ENCODE data around the gene ETV5. TPM values are rescaled to one million over a fixed set of nuclear protein-coding genes. Genes with fewer than 3 reads are reported as not detected.
"Not testable (repeated sequence)": the region's sequence is repeated elsewhere in the genome, so short reads cannot be mapped to it uniquely, and the experiment has no call there.

ETV5 gene
- total RNA-seq, 6 experiments from 2014 or later = 4.5 to 15.4 (median 8.2) TPM

DNA sequence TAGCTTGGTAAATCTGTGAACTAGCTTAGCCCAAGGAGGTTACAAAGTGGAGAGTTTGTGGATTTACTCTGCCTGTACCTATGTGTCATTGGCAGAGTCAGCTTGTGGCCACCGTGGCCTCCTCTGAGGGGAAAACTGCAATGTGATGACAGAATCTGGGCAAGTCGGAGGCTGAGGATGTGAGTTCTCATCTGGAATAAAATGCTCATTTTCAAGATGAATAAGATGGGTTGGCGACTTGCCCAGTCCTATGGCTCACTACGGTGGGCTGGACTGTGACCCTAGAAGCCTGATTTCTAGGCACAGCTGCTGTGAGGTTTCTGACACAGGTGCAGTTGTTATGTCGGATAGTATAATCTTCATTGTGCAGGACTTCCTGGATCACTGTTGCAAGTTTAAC, 83.7 kb downstream of the ETV5 start:
- WGBS (ENCODE audit: insufficient coverage, low coverage, low lambda C conversion rate, missing lambda C conversion rate) = 31% methylated on average over 4 of the region's 5 CpGs

DNA sequence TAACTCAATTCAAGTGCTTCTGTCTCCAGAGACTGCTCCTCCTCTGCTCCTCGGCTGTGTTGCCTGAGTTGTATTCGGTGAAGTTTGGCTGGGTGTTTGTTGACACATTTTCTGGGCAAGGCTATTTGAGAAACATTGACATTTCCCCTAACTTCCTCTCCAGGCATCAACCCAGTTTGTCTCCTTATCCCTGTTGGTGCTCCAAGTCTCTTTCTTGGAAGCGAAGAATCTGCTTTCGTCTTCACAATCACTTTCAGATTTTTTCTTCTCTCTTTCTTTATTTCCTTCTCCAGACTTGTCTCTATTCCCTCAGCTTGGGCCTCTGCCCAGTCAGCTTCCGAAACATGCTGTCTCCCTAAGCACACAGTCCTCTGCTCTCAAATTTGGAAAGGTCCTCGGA, 84.7 kb downstream of the ETV5 start:
- no peak for TF ChIP-seq CTCF (IDR thresholded peaks at IDR 0.05)
- no peak for TF ChIP-seq POLR2A (IDR thresholded peaks at IDR 0.05)
- no peak for ATAC-seq
- Histone ChIP-seq H3K27ac (no peak overlapping the region), H3K9me3 (no peaks in the 10 kb centered on the region), H3K4me3 (no peak overlapping the region), H3K36me3 (no peaks in the 10 kb centered on the region), H3K4me1 (no peaks in the 10 kb centered on the region), H3K27me3 (no peaks in the 10 kb centered on the region)
- DNase-seq = no peak
- WGBS (ENCODE audit: insufficient coverage, low coverage, low lambda C conversion rate, missing lambda C conversion rate) = 54% methylated on average over 6 of the region's 6 CpGs
- intact Hi-C loops (cut with DNase I) = no loop called here

More for the DNA sequence above, 83.7 kb downstream of the ETV5 start:
- intact Hi-C loops (cut with DNase I) = no loop called here
- H3K27me3 ChIP-seq = no peaks in the 10 kb centered on the region
- TF ChIP-seq CTCF (IDR thresholded peaks at IDR 0.05) = no peak
- no peak for TF ChIP-seq POLR2A (IDR thresholded peaks at IDR 0.05)
- no peak overlapping the region for H3K27ac ChIP-seq
- ATAC-seq (no peak), DNase-seq (no peak)
- H3K4me3 ChIP-seq = no peak overlapping the region
- no peaks in the 10 kb centered on the region for H3K36me3 ChIP-seq
- no peaks in the 10 kb centered on the region for H3K4me1 ChIP-seq
- no peaks in the 10 kb centered on the region for H3K9me3 ChIP-seq

- intact Hi-C loops (cut with DNase I) = no loop called here
- Histone ChIP-seq H3K4me1 (no peaks in the 10 kb centered on the region), H3K9me3 (no peaks in the 10 kb centered on the region), H3K27me3 (no peaks in the 10 kb centered on the region), H3K4me3 (no peak overlapping the region), H3K27ac (no peak overlapping the region), H3K36me3 (no peaks in the 10 kb centered on the region)
- ATAC-seq (no peak), DNase-seq (no peak)
- WGBS (ENCODE audit: insufficient coverage, low coverage, low lambda C conversion rate, missing lambda C conversion rate) = 49% methylated on average over 3 of the region's 3 CpGs
- no peak for TF ChIP-seq CTCF (IDR thresholded peaks at IDR 0.05)
- no peak for TF ChIP-seq POLR2A (IDR thresholded peaks at IDR 0.05)
These were observed 86.0 kb downstream of the ETV5 start for GRCh38 chr3:186022931-186023330.

- WGBS (ENCODE audit: insufficient coverage, low coverage, low lambda C conversion rate, missing lambda C conversion rate) = 86% methylated on average over 8 of the region's 8 CpGs
- Histone ChIP-seq H3K27me3 (no peaks in the 10 kb centered on the region), H3K4me3 (no peak overlapping the region), H3K4me1 (no peaks in the 10 kb centered on the region), H3K36me3 (no peaks in the 10 kb centered on the region), H3K9me3 (no peaks in the 10 kb centered on the region), H3K27ac (no peak overlapping the region)
- no peak for DNase-seq
- ATAC-seq = no peak
- no peak for TF ChIP-seq CTCF (IDR thresholded peaks at IDR 0.05)
- no peak for TF ChIP-seq POLR2A (IDR thresholded peaks at IDR 0.05)
- intact Hi-C loops (cut with DNase I) = no loop called here
These were observed 87.1 kb downstream of the ETV5 start for GRCh38 chr3:186021673-186022362.

DNA sequence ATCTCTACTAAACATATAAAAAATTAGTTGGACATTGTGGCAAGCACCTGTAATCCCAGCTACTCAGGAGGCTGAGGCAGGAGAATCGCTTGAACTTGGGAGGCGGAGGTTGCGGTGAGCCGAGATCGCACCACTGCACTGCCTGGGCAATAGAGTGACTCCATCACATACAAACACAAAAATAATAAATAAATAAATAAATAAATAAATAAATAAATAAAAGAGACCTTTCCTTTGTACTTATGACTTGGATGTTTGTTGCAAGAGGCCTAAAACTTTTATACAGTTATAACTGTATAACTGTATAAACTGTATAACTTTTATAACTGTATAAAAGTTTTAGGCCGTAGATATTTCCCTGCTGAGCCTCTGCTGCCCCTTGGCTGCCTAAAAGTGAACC, 87.6 kb downstream of the ETV5 start:
- H3K4me3 ChIP-seq; H3K4me1 ChIP-seq; H3K9me3 ChIP-seq; DNase-seq; H3K27me3 ChIP-seq; H3K27ac ChIP-seq; intact Hi-C loops (cut with DNase I); ATAC-seq; H3K36me3 ChIP-seq: not testable (repeated sequence)
- 22% methylated on average over 1 of the region's 6 CpGs for WGBS (ENCODE audit: insufficient coverage, low coverage, low lambda C conversion rate, missing lambda C conversion rate)

GRCh38 chr3:186019288-186019687, 89.6 kb downstream of the ETV5 start:
- WGBS (ENCODE audit: insufficient coverage, low coverage, low lambda C conversion rate, missing lambda C conversion rate) = 68% methylated on average over 2 of the region's 2 CpGs
- not testable (repeated sequence) for ATAC-seq

More at GRCh38 chr3:186019288-186019687, 89.6 kb downstream of the ETV5 start:
- H3K27ac ChIP-seq; H3K4me3 ChIP-seq; H3K36me3 ChIP-seq; intact Hi-C loops (cut with DNase I); H3K4me1 ChIP-seq; DNase-seq; H3K27me3 ChIP-seq; H3K9me3 ChIP-seq: not testable (repeated sequence)

Data from right lobe of liver (tissue), 6 donors.